Fibroblast of lung (primary cell): ENCODE results near the gene TOX2. TPM values are rescaled to one million over a fixed set of nuclear protein-coding genes. Genes with fewer than 3 reads are reported as not detected.

Experiments
- DNase-seq, 2 donors: peaks; one replicate each; pipeline versions ENCODE4 v3.0.0 to v3.0.0-alpha.2; 2010; ENCODE audit warnings: low read depth in 2 of 2
- H2AFZ ChIP-seq: 2 replicates; pipeline ENCODE4 v1.5.1; 2012; ENCODE audit warnings: low read length, control low read depth, inconsistent platforms
- H3K27ac ChIP-seq: 2 replicates; pipeline ENCODE4 v1.5.1; 2011; ENCODE audit warnings: low read length, control low read depth; ENCODE audit not compliant: insufficient read depth
- H3K27me3 ChIP-seq: 2 replicates; pipeline ENCODE4 v1.5.1; 2011; ENCODE audit warnings: mild to moderate bottlenecking, low read length; ENCODE audit not compliant: control insufficient read depth, insufficient read depth
- H3K36me3 ChIP-seq: 2 replicates; pipeline ENCODE4 v1.5.1; 2011; ENCODE audit warnings: low read length; ENCODE audit not compliant: control insufficient read depth, insufficient read depth
- H3K4me1 ChIP-seq: 2 replicates; pipeline ENCODE4 v1.5.1; 2011; ENCODE audit warnings: low read length; ENCODE audit not compliant: control insufficient read depth, insufficient read depth; ENCODE audit errors: extremely low read depth
- H3K4me2 ChIP-seq: 2 replicates; pipeline ENCODE4 v1.5.1; 2011; ENCODE audit warnings: low read length, control low read depth; ENCODE audit not compliant: insufficient read depth; ENCODE audit errors: extremely low read depth
- H3K4me3 ChIP-seq, 4 experiments: fragments of 200-600 bp in 1 of 4; sonication (generic) in 1 of 4; replicated peaks in 1 of 4; 2 replicates each; pipeline ENCODE4 v1.5.1; 2011 to 2016; ENCODE audit warnings: low read length in 4 of 4, low read depth in 3 of 4, mild to moderate bottlenecking in 3 of 4, control low read depth in 2 of 4, inconsistent platforms in 1 of 4, mixed read lengths in 1 of 4; ENCODE audit not compliant: insufficient read depth in 1 of 4; ENCODE audit errors: control extremely low read depth in 1 of 4
- H3K79me2 ChIP-seq: 2 replicates; pipeline ENCODE4 v1.5.1; 2012; ENCODE audit warnings: mild to moderate bottlenecking, low read length, inconsistent platforms; ENCODE audit not compliant: control insufficient read depth, insufficient read depth
- H3K9ac ChIP-seq: 2 replicates; pipeline ENCODE4 v1.5.1; 2011; ENCODE audit warnings: mild to moderate bottlenecking, low read length, control low read depth; ENCODE audit not compliant: insufficient read depth
- H3K9me3 ChIP-seq: 2 replicates; pipeline ENCODE4 v1.5.1; 2012; ENCODE audit warnings: low read depth, low read length; ENCODE audit not compliant: control insufficient read depth, insufficient read depth
- H4K20me1 ChIP-seq: 2 replicates; pipeline ENCODE4 v1.5.1; 2011; ENCODE audit warnings: low read length; ENCODE audit not compliant: control insufficient read depth, insufficient read depth; ENCODE audit errors: extremely low read depth
- EZH2 ChIP-seq: IDR thresholded peaks from 2 replicates; pipeline ENCODE4 v1.5.1; 2012; ENCODE audit warnings: low read length, control low read depth, mild to moderate bottlenecking; ENCODE audit errors: missing control alignments
- polyA plus RNA-seq, 2 donors: library from polyadenylated mRNA; depleted of rRNA in 1 of 2; stranded (reverse) in 1 of 2; unstranded in 1 of 2; fragments of >200 nt; gene quantifications; 2 replicates each; pipeline ENCODE4 v1.2.1, GENCODE V29; 2011 to 2012; ENCODE audit warnings: missing spikeins in 1 of 2
- total RNA-seq: library from RNA; depleted of rRNA; stranded (reverse); fragments of >200 nt; gene quantifications from 2 replicates; pipeline ENCODE4 v1.2.1, GENCODE V29; 2014
- TF ChIP-seq, protein P1 (sequence below), 2 donors: IDR thresholded peaks in 1 of 2; conservative IDR thresholded peaks in 1 of 2; 1 replicate in 1 of 2; 2 replicates in 1 of 2; pipeline ENCODE4 v1.5.1; 2011 to 2012; ENCODE audit warnings: low read length in 2 of 2, control low read depth in 1 of 2, inconsistent platforms in 1 of 2, low read depth in 1 of 2, mild to moderate bottlenecking in 1 of 2

Gene TOX2
- total and polyA plus RNA-seq, 2 donors (not counting 1 experiment from before 2014, with no cell fraction given) = 5.9 to 9.6 TPM

DNA sequence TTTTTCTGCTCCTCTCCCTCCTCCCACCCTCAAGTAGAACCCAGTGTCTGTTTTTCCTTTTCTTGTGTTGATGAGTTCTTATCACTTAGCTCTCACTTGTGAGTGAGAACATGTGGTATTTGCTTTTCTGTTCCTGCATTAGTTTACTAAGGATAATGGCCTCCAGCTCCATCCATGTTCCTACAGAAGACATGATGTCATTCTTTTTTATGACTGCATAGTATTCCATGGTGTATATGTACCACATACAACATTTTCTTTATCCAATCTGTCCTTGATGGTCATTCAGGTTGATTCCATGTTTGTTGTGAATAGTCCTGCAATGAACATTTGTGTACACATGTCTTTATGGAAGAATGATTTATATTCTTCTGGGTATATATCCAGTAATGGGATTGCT lies 81.0 kb downstream of the TOX2 start:
- Histone ChIP-seq H3K36me3 (no peaks in the 10 kb centered on the region), H3K27ac (no peak overlapping the region), H2AFZ (no peak overlapping the region), H3K27me3 (no peaks in the 10 kb centered on the region), H4K20me1 (no peaks in the 10 kb centered on the region), H3K4me3 (no peak overlapping the region), H3K9me3 (no peaks in the 10 kb centered on the region), H3K4me1 (peaks cover 2% of the 10 kb centered on the region), H3K4me2 (no peak overlapping the region), H3K9ac (no peak overlapping the region), H3K79me2 (no peaks in the 10 kb centered on the region)
- no peak for TF ChIP-seq EZH2
- DNase-seq = no peak

DNA sequence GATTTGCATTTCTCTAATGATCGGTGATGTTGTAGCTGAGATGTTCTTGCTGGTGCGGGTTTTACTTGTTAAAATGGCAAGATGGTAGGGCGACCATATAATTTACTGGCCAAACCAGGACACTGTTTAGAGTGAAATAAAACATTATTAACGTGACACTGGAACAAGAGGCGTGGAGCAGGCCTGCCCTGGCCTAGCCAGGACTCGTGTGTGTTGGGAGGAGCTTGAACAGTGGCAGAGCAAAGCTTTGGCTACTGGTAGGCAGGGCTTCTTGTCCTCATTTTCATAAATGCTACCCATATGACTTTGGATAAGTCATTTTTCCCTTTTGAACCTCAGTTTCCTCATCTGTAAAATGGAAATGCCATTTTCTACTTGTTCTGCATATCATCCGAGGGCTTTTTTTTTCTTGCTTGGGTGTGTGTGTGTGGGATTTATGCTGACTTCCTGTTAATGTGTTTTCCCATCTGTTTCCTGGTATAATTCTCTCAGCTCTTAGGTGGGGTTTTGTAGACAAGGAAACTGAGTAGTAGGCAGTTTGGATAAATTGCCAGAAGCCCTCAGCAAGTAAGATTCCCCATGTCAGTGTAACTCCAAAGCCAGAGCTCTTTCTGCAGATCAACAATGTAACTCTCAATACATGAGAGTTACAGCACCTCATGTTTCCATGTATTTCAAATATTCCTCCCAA lies 81.7 kb downstream of the TOX2 start:
- peaks cover 2% of the 10 kb centered on the region for H3K4me1 ChIP-seq
- no peaks in the 10 kb centered on the region for H4K20me1 ChIP-seq
- H3K4me3 ChIP-seq = no peak overlapping the region
- no peak overlapping the region for H3K4me2 ChIP-seq
- H3K27ac ChIP-seq = no peak overlapping the region
- no peak overlapping the region for H3K9ac ChIP-seq
- no peak for DNase-seq
- no peaks in the 10 kb centered on the region for H3K27me3 ChIP-seq
- H3K9me3 ChIP-seq = no peaks in the 10 kb centered on the region
- no peaks in the 10 kb centered on the region for H3K79me2 ChIP-seq
- H3K36me3 ChIP-seq = no peaks in the 10 kb centered on the region
- H2AFZ ChIP-seq = no peak overlapping the region
- TF ChIP-seq EZH2 = no peak
- TF ChIP-seq, protein P1, sequence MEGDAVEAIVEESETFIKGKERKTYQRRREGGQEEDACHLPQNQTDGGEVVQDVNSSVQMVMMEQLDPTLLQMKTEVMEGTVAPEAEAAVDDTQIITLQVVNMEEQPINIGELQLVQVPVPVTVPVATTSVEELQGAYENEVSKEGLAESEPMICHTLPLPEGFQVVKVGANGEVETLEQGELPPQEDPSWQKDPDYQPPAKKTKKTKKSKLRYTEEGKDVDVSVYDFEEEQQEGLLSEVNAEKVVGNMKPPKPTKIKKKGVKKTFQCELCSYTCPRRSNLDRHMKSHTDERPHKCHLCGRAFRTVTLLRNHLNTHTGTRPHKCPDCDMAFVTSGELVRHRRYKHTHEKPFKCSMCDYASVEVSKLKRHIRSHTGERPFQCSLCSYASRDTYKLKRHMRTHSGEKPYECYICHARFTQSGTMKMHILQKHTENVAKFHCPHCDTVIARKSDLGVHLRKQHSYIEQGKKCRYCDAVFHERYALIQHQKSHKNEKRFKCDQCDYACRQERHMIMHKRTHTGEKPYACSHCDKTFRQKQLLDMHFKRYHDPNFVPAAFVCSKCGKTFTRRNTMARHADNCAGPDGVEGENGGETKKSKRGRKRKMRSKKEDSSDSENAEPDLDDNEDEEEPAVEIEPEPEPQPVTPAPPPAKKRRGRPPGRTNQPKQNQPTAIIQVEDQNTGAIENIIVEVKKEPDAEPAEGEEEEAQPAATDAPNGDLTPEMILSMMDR (conservative IDR thresholded peaks at IDR 0.05 in 1 of 2, IDR thresholded peaks at IDR 0.05 in 1 of 2; ENCODE audit: low read depth in 1 of 2, low read length in 2 of 2) = no peak

DNA sequence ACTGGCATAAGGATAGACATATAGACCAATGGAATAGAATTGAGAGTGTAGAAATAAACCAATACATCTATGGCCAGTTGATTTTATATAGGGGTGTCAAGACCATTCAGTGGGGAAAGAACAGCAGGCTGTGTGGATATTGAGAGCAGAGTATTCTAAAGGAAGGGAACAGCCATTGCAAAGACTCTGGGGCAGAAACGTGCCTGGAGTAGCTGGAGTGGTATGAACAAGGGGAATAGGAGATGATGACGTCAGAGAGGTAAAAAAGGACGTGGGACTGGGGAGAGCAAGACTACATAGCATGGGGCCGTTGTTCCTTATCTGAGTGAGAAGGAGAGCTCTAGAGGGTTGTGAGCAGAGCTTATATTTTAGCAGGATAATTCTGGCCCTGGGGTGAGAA lies 85.2 kb downstream of the TOX2 start:
- Histone ChIP-seq H3K79me2 (no peaks in the 10 kb centered on the region), H3K4me3 (no peak overlapping the region), H4K20me1 (no peaks in the 10 kb centered on the region), H3K27me3 (no peaks in the 10 kb centered on the region), H2AFZ (no peak overlapping the region), H3K27ac (no peak overlapping the region), H3K4me2 (no peak overlapping the region), H3K4me1 (no peaks in the 10 kb centered on the region), H3K9ac (no peak overlapping the region), H3K36me3 (no peaks in the 10 kb centered on the region), H3K9me3 (no peaks in the 10 kb centered on the region)
- TF ChIP-seq EZH2 = no peak
- TF ChIP-seq, protein P1 (conservative IDR thresholded peaks at IDR 0.05 in 1 of 2, IDR thresholded peaks at IDR 0.05 in 1 of 2; ENCODE audit: low read depth in 1 of 2, low read length in 2 of 2) = no peak
- DNase-seq = no peak
